IPS-15b (cell line): Measurements from ENCODE around the gene CTTN.
"Not testable (repeated sequence)": the region's sequence is repeated elsewhere in the genome, so short reads cannot be mapped to it uniquely, and the experiment has no call there.

ENCODE experiments used
- H3K27me3 ChIP-seq: one replicate; pipeline ENCODE4 v1.6.1; 2013; ENCODE audit warnings: low read length; ENCODE audit not compliant: control insufficient read depth, insufficient read depth
- H3K36me3 ChIP-seq: one replicate; pipeline ENCODE4 v1.6.1; 2013; ENCODE audit warnings: low read length; ENCODE audit not compliant: control insufficient read depth, insufficient read depth
- H3K4me1 ChIP-seq: one replicate; pipeline ENCODE4 v1.6.1; 2013; ENCODE audit warnings: mild to moderate bottlenecking, low read length; ENCODE audit not compliant: control insufficient read depth, insufficient read depth
- H3K4me3 ChIP-seq: one replicate; pipeline ENCODE4 v1.5.1; 2013; ENCODE audit warnings: low read depth, low read length
- H3K9ac ChIP-seq: one replicate; pipeline ENCODE4 v1.6.1; 2013; ENCODE audit warnings: low read depth, mild to moderate bottlenecking, low read length
- H3K9me3 ChIP-seq: one replicate; pipeline ENCODE4 v1.6.1; 2013; ENCODE audit warnings: mild to moderate bottlenecking, low read length; ENCODE audit not compliant: control insufficient read depth, insufficient read depth

CTTN gene

GRCh38 chr11:70445605-70446004 lies 47.3 kb downstream of the CTTN start:
- peaks cover 3% of the 10 kb centered on the region for H3K9me3 ChIP-seq
- no peak overlapping the region for H3K4me3 ChIP-seq
- H3K4me1 ChIP-seq: no peaks in the 10 kb centered on the region
- H3K36me3 ChIP-seq: no peaks in the 10 kb centered on the region
- H3K27me3 ChIP-seq: no peaks in the 10 kb centered on the region
- no peak overlapping the region for H3K9ac ChIP-seq

- peaks cover 3% of the 10 kb centered on the region for H3K9me3 ChIP-seq
- H3K4me1 ChIP-seq: no peaks in the 10 kb centered on the region
- no peak overlapping the region for H3K4me3 ChIP-seq
- H3K27me3 ChIP-seq: no peaks in the 10 kb centered on the region
- H3K36me3 ChIP-seq: no peaks in the 10 kb centered on the region
- H3K9ac ChIP-seq: no peak overlapping the region
Observed at GRCh38 chr11:70448983-70449567, 50.7 kb downstream of the CTTN start.

GRCh38 chr11:70454197-70454767 lies 56.0 kb downstream of the CTTN start:
- H3K9me3 ChIP-seq: no peaks in the 10 kb centered on the region
- H3K9ac ChIP-seq: no peak overlapping the region
- H3K4me3 ChIP-seq: no peak overlapping the region
- no peaks in the 10 kb centered on the region for H3K27me3 ChIP-seq
- H3K36me3 ChIP-seq: no peaks in the 10 kb centered on the region
- peaks cover 3% of the 10 kb centered on the region for H3K4me1 ChIP-seq

- not testable (repeated sequence) for H3K4me1 ChIP-seq, H3K9ac ChIP-seq, H3K36me3 ChIP-seq, H3K27me3 ChIP-seq, H3K4me3 ChIP-seq, H3K9me3 ChIP-seq
Observed at GRCh38 chr11:70454811-70455210, 56.5 kb downstream of the CTTN start.

GRCh38 chr11:70455354-70455753 lies 57.0 kb downstream of the CTTN start:
- Histone ChIP-seq H3K36me3 (no peaks in the 10 kb centered on the region), H3K4me1 (peaks cover 3% of the 10 kb centered on the region), H3K4me3 (no peak overlapping the region), H3K9ac (no peak overlapping the region), H3K27me3 (no peaks in the 10 kb centered on the region), H3K9me3 (no peaks in the 10 kb centered on the region)

- Histone ChIP-seq H3K27me3 (no peaks in the 10 kb centered on the region), H3K9ac (no peak overlapping the region), H3K9me3 (no peaks in the 10 kb centered on the region), H3K4me1 (peaks cover 3% of the 10 kb centered on the region), H3K4me3 (no peak overlapping the region), H3K36me3 (no peaks in the 10 kb centered on the region)
Observed at GRCh38 chr11:70456921-70457532, 58.7 kb downstream of the CTTN start.

- Histone ChIP-seq H3K4me3 (no peak overlapping the region), H3K36me3 (no peaks in the 10 kb centered on the region), H3K27me3 (no peaks in the 10 kb centered on the region), H3K9me3 (no peaks in the 10 kb centered on the region), H3K9ac (no peak overlapping the region), H3K4me1 (peaks cover 3% of the 10 kb centered on the region)
Observed at GRCh38 chr11:70458736-70459135, 60.4 kb downstream of the CTTN start.

GRCh38 chr11:70460111-70460510 lies 61.8 kb downstream of the CTTN start:
- Histone ChIP-seq H3K9me3 (no peaks in the 10 kb centered on the region), H3K36me3 (no peaks in the 10 kb centered on the region), H3K27me3 (no peaks in the 10 kb centered on the region), H3K9ac (no peak overlapping the region), H3K4me1 (peaks cover 3% of the 10 kb centered on the region), H3K4me3 (no peak overlapping the region)

GRCh38 chr11:70460964-70461363 lies 62.6 kb downstream of the CTTN start:
- no peak overlapping the region for H3K4me3 ChIP-seq
- no peaks in the 10 kb centered on the region for H3K27me3 ChIP-seq

GRCh38 chr11:70462818-70463477 lies 64.6 kb downstream of the CTTN start:
- no peaks in the 10 kb centered on the region for H3K27me3 ChIP-seq
- H3K36me3 ChIP-seq: no peaks in the 10 kb centered on the region
- H3K4me1 ChIP-seq: no peaks in the 10 kb centered on the region
- no peak overlapping the region for H3K4me3 ChIP-seq
- no peak overlapping the region for H3K9ac ChIP-seq
- no peaks in the 10 kb centered on the region for H3K9me3 ChIP-seq

More at GRCh38 chr11:70460964-70461363, 62.6 kb downstream of the CTTN start:
- Histone ChIP-seq H3K9ac (no peak overlapping the region), H3K4me1 (peaks cover under 1% of the 10 kb centered on the region), H3K36me3 (no peaks in the 10 kb centered on the region), H3K9me3 (no peaks in the 10 kb centered on the region)

- Histone ChIP-seq H3K36me3 (no peaks in the 10 kb centered on the region), H3K9me3 (no peaks in the 10 kb centered on the region), H3K4me1 (no peaks in the 10 kb centered on the region), H3K27me3 (no peaks in the 10 kb centered on the region), H3K4me3 (no peak overlapping the region), H3K9ac (no peak overlapping the region)
Observed at GRCh38 chr11:70463478-70464255, 65.3 kb downstream of the CTTN start.
